ENCODE results near the gene PRDM9.

GRCh38 chr5:23459214-23459613 lies 48.2 kb upstream of the PRDM9 start:
- TF ChIP-seq, protein P1, sequence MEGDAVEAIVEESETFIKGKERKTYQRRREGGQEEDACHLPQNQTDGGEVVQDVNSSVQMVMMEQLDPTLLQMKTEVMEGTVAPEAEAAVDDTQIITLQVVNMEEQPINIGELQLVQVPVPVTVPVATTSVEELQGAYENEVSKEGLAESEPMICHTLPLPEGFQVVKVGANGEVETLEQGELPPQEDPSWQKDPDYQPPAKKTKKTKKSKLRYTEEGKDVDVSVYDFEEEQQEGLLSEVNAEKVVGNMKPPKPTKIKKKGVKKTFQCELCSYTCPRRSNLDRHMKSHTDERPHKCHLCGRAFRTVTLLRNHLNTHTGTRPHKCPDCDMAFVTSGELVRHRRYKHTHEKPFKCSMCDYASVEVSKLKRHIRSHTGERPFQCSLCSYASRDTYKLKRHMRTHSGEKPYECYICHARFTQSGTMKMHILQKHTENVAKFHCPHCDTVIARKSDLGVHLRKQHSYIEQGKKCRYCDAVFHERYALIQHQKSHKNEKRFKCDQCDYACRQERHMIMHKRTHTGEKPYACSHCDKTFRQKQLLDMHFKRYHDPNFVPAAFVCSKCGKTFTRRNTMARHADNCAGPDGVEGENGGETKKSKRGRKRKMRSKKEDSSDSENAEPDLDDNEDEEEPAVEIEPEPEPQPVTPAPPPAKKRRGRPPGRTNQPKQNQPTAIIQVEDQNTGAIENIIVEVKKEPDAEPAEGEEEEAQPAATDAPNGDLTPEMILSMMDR (IDR thresholded peaks at IDR 0.05), result no peak
- no peak for TF ChIP-seq EP300 (IDR thresholded peaks at IDR 0.05)
- no peak for TF ChIP-seq POLR2A (IDR thresholded peaks at IDR 0.05)
